ENCODE measurements around the gene SORT1. TPM values are rescaled to one million over a fixed set of nuclear protein-coding genes. Genes with fewer than 3 reads are reported as not detected.

Gene SORT1
- total RNA-seq, 1 experiment from 2014 or later, result 47.9 TPM

DNA sequence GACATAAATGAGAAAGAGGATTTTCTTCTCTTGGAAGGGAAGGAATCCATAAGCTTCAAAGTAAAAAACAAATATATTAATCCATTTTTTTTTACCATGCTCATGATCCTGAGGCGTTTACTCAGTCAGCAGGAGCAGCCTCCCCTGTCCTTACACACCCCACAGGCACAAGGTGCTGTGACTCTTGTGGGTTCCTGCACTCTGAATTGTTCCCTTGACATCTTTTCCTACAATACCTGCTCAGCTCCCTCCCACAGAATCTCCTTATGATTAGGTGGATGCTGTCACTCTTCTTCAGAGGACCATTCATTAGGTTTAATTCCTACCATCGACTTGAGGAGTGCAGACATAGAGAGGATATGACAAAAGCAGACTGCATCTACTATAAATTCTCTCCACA lies 104.7 kb downstream of the SORT1 start:
- no peaks in the 10 kb centered on the region; a peak in 1 of 5 replicates for H3K9me3 Mint-ChIP-seq
- Histone ChIP-seq H3K27me3 (ENCODE audit: insufficient read depth, low read length) (no peaks in the 10 kb centered on the region), H2AK5ac (ENCODE audit: insufficient read length, low read length) (no peak overlapping the region), H3K4me2 (ENCODE audit: insufficient read depth, insufficient read length, low read length) (no peak overlapping the region), H3K27ac (ENCODE audit: insufficient read length, low read depth, low read length) (no peak overlapping the region), H2BK12ac (ENCODE audit: insufficient read length, low read depth, low read length) (no peak overlapping the region), H3K56ac (ENCODE audit: insufficient read length, low read depth, low read length) (no peak overlapping the region), H2BK120ac (ENCODE audit: low read depth, low read length, poor library complexity, severe bottlenecking) (no peak overlapping the region), H3K14ac (ENCODE audit: insufficient read depth, low read length) (no peak overlapping the region), H3T11ph (ENCODE audit: low read length) (no peak overlapping the region), H3K79me2 (ENCODE audit: insufficient read depth, low read length) (no peaks in the 10 kb centered on the region), H3K9ac (ENCODE audit: extremely low read depth, insufficient read length, low read length) (no peak overlapping the region), H4K5ac (ENCODE audit: insufficient read length, low read depth, low read length) (no peak overlapping the region), H3K9me3 (ENCODE audit: control insufficient read depth, low read depth, low read length) (no peaks in the 10 kb centered on the region), H3K18ac (ENCODE audit: insufficient read length, low read depth, low read length) (no peak overlapping the region), H2BK15ac (ENCODE audit: low read depth, low read length) (no peak overlapping the region), H3K4ac (ENCODE audit: low read depth, low read length) (no peak overlapping the region), H4K20me1 (ENCODE audit: control insufficient read depth, insufficient read depth, insufficient read length) (no peaks in the 10 kb centered on the region), H3K4me1 (ENCODE audit: insufficient read depth, low read length) (no peaks in the 10 kb centered on the region), H2AFZ (ENCODE audit: low read length) (no peak overlapping the region), H4K8ac (replicated peaks; ENCODE audit: insufficient read length, low read depth, low read length) (no peak overlapping the region), H3K23ac (ENCODE audit: insufficient read length, low read depth, low read length) (no peak overlapping the region), H3K23me2 (ENCODE audit: insufficient read length, low read depth, low read length, poor library complexity, severe bottlenecking) (no peaks in the 10 kb centered on the region), H3K79me1 (ENCODE audit: insufficient read depth, low read depth, low read length, poor library complexity, severe bottlenecking) (no peaks in the 10 kb centered on the region), H2BK20ac (ENCODE audit: low read depth, low read length, poor library complexity, severe bottlenecking) (no peak overlapping the region), H4K91ac (ENCODE audit: insufficient read length, low read depth, low read length) (no peak overlapping the region), H2BK5ac (ENCODE audit: insufficient read length, low read length) (no peak overlapping the region)
- peaks cover 7 to 9% of the 10 kb centered on the region in 2 experiments for H3K4me1 Mint-ChIP-seq
- no peaks in the 10 kb centered on the region for H3K36me3 Mint-ChIP-seq (ENCODE audit: insufficient read depth in 1 of 3, low read depth in 3 of 3)
- H3K4me3 Mint-ChIP-seq, result no peak overlapping the region
- peaks cover 3% of the 10 kb centered on the region for H3K27me3 Mint-ChIP-seq (ENCODE audit: low read depth)
- TF ChIP-seq, protein P1, sequence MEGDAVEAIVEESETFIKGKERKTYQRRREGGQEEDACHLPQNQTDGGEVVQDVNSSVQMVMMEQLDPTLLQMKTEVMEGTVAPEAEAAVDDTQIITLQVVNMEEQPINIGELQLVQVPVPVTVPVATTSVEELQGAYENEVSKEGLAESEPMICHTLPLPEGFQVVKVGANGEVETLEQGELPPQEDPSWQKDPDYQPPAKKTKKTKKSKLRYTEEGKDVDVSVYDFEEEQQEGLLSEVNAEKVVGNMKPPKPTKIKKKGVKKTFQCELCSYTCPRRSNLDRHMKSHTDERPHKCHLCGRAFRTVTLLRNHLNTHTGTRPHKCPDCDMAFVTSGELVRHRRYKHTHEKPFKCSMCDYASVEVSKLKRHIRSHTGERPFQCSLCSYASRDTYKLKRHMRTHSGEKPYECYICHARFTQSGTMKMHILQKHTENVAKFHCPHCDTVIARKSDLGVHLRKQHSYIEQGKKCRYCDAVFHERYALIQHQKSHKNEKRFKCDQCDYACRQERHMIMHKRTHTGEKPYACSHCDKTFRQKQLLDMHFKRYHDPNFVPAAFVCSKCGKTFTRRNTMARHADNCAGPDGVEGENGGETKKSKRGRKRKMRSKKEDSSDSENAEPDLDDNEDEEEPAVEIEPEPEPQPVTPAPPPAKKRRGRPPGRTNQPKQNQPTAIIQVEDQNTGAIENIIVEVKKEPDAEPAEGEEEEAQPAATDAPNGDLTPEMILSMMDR (conservative IDR thresholded peaks at IDR 0.05), result no peak
- no CpG with 5 or more reads among the region's 2 CpGs for WGBS (ENCODE audit: extremely low coverage, insufficient read length, low lambda C conversion rate)
- H3K27ac Mint-ChIP-seq, result no peak overlapping the region
- DNase-seq, result no peak
